Stimulated activated CD4-positive, alpha-beta T cell treated with anti-CD3 and anti-CD28 coated beads, Interleukin-1b, Interleukin-23, amount 100 ng/mL, for 4 hours (primary cell): ENCODE data around the gene LCTL.
"Not testable (repeated sequence)": the region's sequence is repeated elsewhere in the genome, so short reads cannot be mapped to it uniquely, and the experiment has no call there.

ENCODE experiments used
- DNase-seq, 2 donors: peaks; one replicate each; pipeline ENCODE4 v3.0.0-alpha.2; 2020; ENCODE audit warnings: low read depth in 2 of 2

LCTL gene

GRCh38 chr15:66592505-66593218 is 26.9 kb upstream of the LCTL start:
- no peak for DNase-seq

- no peak for DNase-seq
Measured at GRCh38 chr15:66591322-66591862, 25.6 kb upstream of the LCTL start.

GRCh38 chr15:66590435-66590834 is 24.6 kb upstream of the LCTL start:
- DNase-seq, result no peak

GRCh38 chr15:66589429-66589828 is 23.6 kb upstream of the LCTL start:
- DNase-seq, result not testable (repeated sequence)

- DNase-seq, result no peak
Measured at GRCh38 chr15:66588971-66589370, 23.2 kb upstream of the LCTL start.

- no peak for DNase-seq
Measured at GRCh38 chr15:66588537-66588936, 22.7 kb upstream of the LCTL start.

- DNase-seq, result no peak
Measured at GRCh38 chr15:66587749-66588148, 22.0 kb upstream of the LCTL start.

DNA sequence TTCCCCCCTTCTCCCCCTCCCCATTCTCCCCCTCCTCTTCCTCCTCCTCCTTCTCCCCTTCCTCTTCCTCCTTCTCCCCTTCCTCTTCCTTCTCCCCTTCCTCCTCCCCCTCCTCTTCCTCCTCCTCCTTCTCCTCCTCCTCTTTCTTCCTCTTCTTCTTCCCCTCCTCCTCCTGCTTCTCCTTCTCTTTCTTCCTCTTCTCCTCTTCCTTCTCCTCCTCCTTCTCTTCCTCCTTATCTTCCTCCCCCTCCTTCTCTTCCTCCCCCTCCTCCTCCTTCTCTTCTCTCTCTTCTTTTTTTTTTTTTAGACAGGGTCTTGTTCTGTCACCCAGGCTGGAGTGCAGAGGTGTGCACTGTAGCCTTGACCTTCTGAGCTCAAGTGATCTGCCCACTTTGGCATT is 21.2 kb upstream of the LCTL start:
- no peak for DNase-seq

DNA sequence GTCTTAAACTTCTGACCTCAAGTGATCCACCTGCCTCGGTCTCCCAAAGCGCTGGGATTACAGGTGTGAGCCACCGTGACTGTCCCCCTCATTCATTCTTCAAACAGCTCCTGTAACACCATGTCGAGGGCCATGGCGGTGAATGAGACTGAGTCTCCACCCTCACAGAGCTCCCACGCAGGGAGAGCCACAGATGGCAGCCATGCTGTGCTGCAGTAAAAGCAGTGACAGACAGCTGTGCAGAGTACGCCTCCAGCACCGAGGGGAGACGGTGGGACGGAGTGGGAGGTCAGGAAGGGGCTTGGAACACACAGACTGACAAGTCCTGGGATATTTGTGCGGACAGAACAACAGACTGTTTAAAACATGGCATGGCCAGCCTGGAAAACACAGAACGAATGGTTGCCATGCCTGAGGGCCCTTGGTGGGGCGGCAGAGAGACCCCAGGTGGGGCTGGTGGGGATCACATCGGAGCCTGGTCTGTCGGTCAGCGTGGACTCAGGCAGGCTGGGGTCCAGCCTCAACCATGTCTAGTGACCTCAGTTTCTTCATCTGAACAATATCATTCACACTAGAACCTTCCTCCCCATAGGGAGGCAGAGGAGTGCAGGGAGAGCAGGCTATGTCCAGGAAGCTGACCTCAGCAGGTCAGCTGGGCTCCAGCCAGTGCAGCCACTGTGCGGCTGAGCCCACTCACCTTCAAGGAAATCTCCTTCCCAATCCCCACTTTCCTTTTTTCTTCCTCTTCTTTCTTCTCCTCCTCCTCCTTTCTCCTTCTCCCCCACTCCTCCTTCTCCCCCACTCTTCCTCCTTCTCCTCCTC is 20.6 kb upstream of the LCTL start:
- DNase-seq, result no peak

DNA sequence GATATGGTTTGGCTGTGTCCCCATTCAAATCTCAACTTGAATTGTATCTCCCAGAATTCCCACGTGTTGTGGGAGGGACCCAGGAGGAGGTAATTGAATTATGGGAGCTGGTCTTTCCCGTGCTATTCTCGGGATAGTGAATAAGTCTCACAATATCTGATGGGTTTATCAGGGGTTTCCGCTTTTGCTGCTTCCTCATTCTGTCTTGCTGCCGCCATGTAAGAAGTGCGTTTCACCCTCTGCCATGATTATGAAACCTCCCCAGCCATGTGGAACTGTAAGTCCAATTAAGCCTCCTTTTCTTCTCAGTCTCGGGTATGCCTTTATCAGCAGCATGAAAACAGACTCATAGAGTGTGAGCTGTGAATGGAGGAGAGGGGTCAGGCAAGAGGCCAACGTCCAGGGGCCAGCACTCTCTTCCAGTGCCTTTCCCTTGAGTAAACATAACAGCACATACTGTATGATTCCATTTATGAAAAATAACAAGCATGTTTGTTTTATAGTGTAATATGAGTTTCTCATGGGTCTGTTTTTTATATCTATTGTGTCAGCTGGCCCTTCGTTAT is 16.3 kb upstream of the LCTL start:
- no peak for DNase-seq

DNA sequence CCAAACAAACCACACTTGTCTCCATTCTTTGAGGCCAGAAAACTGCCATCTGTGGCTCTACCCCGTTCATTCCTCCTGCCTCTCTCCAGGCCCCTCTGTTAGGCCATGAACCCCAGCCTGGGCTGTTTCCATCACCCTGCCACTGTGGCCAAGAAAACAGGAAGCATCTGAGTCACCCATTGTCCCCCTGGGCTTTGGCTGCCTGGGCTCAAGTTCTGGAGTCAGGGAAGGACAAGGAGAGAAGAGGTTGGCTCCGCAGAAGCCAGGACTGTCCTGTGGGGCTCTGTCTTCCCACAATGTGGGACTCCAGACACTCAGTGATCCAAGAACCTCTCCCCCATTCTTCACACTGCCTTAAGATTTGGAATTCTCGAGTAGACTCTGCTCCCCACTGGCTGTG is 14.8 kb upstream of the LCTL start:
- DNase-seq, result no peak

DNA sequence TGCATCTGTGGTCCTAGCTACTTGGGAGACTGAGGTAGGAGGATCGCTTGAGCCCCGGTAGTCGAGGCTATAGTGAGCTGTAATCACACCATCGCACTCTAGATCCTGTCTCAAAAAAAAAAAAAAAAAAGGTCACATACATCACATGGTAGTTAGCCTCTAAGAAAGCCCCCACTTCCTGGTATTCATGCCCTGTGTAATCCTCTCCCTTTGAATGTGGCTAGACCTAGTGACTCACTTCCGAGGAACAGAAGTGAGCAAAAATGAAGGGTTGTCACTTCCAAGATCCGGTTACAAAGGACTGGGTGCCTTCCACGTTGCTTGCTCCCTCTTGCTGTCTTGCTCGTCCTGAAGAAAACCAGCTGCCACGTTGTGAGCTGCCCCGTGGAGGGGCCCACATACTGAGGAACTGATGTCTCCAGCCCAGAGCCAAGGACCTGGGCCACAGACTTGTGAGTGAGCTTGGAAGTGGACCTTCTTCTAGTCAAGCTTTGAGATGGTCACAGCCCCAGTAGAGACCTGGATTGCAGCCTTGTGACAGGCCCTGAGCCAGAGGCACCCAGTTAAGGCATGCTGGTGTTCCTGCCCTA is 12.6 kb upstream of the LCTL start:
- DNase-seq, result no peak

GRCh38 chr15:66574596-66574950 is 8.8 kb upstream of the LCTL start:
- no peak for DNase-seq

DNA sequence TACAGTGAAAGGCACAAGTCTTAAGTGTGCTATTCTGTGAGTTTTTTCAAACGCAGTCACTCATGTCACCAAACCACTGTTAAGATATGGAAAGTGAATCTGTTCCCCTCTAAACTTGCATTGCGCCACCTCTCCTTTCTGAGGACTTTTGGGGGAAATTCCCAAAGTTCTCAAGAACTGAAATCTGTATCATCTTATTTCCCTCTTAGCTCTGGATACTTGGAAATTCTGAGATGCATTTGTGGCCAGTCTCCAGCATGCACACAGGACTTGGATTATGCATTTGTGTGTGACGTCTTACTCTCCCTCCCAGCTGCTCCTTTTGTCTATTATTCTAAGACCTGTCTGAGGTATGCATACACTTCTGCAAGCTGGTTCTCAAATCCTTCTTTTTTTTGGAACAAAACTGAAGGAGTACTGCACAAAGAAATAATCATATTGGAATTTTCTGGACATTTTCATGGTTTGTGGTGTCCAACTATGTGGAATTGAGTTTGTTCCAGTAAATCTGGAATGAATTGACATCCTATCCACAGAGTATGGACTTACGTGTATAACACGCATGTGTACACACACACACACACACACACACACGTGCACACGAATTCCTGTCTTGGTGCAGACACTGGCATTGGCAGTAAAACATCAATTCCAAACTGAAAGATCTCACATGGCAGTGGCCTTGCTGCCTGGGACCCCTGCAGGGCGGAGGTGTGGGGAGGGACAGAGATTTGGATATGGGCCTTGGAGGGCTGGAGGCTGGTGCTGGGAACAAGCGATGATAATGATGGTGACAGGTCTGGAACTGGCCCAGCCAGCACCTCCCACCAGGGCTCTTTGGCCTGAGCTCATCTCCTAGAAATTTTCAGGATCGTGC is 8.2 kb upstream of the LCTL start:
- DNase-seq, result no peak

DNA sequence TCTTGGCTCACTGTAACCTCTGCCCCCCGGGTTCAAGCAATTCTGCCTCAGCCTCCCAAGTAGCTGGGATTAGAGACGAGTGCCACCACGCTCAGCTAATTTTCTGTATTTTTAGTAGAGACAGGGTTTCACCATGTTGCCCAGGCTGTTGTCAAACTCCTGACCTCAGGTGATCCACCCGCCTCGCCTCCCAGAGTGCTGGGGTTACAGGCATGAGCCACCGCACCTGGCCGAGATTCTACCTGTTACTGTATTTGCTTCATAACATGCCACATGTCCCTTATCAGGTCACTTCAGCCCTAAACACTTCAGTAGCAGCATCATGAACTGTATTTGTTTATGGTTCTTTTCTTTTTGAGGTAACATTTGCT is 7.5 kb upstream of the LCTL start:
- no peak for DNase-seq

DNA sequence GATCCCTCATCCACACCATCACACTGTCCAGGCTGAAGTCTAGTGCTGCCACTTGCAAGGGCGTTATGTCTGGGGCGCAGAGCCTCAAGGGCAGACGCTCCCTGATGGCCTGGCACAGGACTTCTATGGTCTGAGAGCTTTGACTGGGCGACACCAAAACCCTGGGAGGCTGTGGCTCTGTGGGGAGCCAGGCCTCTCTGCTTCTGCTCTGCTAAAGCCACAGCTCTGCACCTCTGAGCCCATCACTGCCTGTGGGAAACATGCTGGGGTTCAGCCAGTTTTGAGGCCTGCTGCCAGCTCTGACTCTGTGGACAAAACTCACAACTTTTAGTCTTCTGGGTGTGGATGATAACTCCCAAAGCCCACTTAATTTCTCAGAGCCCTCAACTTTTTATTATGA is 6.3 kb upstream of the LCTL start:
- DNase-seq, result no peak

GRCh38 chr15:66570842-66571478 is 5.2 kb upstream of the LCTL start:
- DNase-seq, result no peak

GRCh38 chr15:66570327-66570726 is 4.5 kb upstream of the LCTL start:
- DNase-seq, result no peak

DNA sequence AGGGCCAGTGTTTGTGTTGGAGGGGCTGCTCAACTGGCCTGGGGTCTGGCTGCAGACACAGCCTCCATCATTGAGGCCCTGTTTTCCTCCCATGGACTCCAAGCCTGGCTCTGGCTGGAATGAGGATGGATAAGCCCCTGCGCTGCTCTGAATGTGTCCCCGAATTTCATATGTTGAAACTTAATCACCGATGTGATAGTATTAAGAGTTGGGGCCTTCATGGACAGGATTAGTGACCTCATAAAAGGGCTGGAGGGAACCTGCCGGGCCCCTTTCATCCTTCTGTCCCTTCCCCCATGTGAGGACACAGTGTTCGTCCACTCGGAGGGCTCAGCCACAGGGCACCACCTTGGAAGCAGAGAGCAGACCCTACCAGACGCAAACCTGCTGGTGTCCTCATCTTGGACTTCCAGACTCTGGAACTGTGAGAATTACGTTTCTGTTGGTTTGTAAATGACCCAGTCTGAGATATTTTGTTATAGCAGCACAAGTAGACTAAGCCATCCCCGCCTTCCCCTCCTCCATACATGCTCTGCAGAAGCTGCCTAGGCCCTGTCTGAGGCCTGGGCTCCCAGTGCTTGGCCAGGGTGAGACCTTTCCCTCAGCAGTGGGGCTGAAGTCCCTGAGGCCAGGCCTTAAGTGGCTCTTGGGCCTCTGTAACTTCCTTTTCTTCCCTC is 3.8 kb upstream of the LCTL start:
- no peak for DNase-seq

- DNase-seq, result no peak
Measured at GRCh38 chr15:66567897-66568296, 2.1 kb upstream of the LCTL start.
